ENCODE results near the gene JSRP1.
"Not testable (repeated sequence)": the region's sequence is repeated elsewhere in the genome, so short reads cannot be mapped to it uniquely, and the experiment has no call there.

The JSRP1 gene

DNA sequence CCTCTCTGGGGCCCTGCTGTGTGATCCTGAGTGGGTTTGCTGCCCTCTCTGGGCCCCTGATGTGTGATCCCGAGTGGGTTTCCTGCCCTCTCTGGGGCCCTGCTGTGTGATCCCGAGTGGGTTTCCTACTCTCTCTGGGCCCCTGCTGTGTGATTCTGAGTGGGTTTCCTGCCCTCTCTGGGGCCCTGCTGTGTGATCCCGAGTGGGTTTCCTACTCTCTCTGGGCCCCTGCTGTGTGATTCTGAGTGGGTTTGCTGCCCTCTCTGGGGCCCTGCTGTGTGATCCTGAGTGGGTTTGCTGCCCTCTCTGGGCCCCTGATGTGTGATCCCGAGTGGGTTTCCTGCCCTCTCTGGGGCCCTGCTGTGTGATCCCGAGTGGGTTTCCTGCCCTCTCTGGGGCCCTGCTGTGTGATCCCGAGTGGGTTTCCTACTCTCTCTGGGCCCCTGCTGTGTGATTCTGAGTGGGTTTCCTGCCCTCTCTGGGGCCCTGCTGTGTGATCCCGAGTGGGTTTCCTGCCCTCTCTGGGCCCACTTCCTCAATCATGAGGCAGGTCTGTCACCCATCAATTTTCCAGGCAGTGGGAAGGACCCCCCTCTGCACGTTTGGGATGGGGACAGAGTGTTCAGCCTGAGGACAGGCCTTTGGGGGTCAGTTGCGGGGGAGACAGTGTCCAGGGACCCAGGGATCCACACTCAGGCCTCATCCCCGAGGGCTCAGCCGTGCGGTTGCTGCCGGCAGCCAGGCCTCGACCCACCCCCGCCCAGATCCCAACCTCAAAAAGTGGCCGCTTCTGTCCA, 25.2 kb upstream of the JSRP1 start:
- Histone ChIP-seq H3K4me3 (replicated peaks; ENCODE audit: insufficient read depth, low read length) (peak overlapping the region; percentile 44), H3K27ac (replicated peaks) (peak overlapping the region; percentile 80)
- DNase-seq (ENCODE audit: low read depth in 1 of 2, low spot score in 1 of 2); H3K27me3 ChIP-seq (ENCODE audit: insufficient read depth, poor library complexity, severe bottlenecking): not testable (repeated sequence)
- TF ChIP-seq SPI1 (IDR thresholded peaks at IDR 0.05; ENCODE audit: borderline replicate concordance, low read depth) = peak; percentile 67

DNA sequence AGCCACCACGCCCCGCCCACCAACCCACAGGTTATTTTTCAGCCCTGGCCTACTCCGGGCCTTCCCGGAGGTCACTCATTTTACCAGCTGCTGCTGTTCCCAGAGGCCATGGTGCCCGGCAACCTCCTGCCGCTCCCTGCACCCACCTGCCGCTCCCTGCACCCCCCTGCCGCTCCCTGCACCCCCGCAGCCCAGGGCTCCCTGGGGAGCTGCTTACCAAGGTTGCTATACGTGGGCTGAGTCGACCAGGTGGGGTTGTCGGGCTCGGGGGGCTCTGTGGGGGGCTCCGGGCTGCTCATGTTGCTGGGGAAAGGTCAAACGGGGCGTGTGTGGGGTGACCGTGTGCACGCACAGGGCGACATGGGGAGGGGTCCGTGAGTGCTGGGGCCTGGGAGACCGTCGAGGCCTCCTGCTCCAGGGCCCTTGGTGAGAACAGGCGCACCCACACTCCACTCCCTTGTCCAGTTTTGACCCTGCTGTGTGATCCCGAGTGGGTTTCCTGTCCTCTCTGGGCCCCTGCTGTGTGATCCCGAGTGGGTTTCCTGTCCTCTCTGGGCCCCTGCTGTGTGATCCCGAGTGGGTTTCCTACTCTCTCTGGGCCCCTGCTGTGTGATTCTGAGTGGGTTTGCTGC, 24.5 kb upstream of the JSRP1 start:
- Histone ChIP-seq H3K27ac (replicated peaks) (no peak overlapping the region), H3K4me3 (replicated peaks; ENCODE audit: insufficient read depth, low read length) (no peak overlapping the region), H3K27me3 (ENCODE audit: insufficient read depth, poor library complexity, severe bottlenecking) (no peaks in the 10 kb centered on the region)
- TF ChIP-seq, protein P1, sequence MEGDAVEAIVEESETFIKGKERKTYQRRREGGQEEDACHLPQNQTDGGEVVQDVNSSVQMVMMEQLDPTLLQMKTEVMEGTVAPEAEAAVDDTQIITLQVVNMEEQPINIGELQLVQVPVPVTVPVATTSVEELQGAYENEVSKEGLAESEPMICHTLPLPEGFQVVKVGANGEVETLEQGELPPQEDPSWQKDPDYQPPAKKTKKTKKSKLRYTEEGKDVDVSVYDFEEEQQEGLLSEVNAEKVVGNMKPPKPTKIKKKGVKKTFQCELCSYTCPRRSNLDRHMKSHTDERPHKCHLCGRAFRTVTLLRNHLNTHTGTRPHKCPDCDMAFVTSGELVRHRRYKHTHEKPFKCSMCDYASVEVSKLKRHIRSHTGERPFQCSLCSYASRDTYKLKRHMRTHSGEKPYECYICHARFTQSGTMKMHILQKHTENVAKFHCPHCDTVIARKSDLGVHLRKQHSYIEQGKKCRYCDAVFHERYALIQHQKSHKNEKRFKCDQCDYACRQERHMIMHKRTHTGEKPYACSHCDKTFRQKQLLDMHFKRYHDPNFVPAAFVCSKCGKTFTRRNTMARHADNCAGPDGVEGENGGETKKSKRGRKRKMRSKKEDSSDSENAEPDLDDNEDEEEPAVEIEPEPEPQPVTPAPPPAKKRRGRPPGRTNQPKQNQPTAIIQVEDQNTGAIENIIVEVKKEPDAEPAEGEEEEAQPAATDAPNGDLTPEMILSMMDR (IDR thresholded peaks at IDR 0.05; ENCODE audit: insufficient read depth, low read length) = no peak
- no peak for TF ChIP-seq GABPA (IDR thresholded peaks at IDR 0.05; ENCODE audit: low read depth)
- no peak for TF ChIP-seq SPI1 (IDR thresholded peaks at IDR 0.05; ENCODE audit: borderline replicate concordance, low read depth)
- DNase-seq (ENCODE audit: low read depth in 1 of 2, low spot score in 1 of 2) = no peak

DNA sequence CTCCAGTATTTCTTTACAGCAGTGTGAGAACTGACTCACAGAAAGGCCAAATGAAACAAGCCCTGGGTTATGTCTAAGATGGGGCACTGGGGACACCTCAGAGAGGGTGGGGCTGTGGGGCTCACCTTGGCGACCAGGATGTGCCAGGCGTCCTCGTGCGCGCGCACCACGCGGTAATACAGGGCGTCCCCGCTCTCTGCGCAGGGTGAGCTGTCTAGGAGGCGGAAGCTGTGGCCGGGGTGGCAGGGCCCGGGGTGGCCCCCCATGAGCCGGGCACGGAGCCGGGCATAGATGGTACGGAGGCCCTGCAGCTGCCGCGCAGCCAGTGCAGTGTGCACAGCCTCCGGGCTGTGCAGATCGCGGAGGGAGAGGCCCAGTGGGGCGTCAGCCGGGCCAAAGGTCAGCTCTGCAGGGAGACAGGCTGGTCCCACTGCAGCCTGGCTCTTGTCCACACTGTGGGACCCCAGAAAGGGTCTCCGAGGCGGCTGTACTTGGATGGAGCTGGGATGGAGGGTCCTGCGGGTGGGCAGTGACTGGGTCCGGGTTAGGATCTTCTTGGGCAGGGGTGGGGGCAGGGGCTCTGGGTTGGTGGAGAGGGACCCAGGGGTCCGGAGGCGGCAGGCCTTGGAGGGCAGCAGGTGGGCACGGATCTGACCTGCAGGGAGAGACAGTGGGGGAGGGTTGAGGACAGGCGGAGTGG, 22.4 kb upstream of the JSRP1 start:
- TF ChIP-seq POLR2AphosphoS5 (IDR thresholded peaks at IDR 0.05; ENCODE audit: low read depth) (0 out of 2 replicates have a peak, but pooled peaks have one; percentile 23), SPI1 (IDR thresholded peaks at IDR 0.05; ENCODE audit: borderline replicate concordance, low read depth) (no peak), GABPA (IDR thresholded peaks at IDR 0.05; ENCODE audit: low read depth) (no peak)
- TF ChIP-seq, protein P1 (IDR thresholded peaks at IDR 0.05; ENCODE audit: insufficient read depth, low read length) = no peak
- TF ChIP-seq, protein P2, sequence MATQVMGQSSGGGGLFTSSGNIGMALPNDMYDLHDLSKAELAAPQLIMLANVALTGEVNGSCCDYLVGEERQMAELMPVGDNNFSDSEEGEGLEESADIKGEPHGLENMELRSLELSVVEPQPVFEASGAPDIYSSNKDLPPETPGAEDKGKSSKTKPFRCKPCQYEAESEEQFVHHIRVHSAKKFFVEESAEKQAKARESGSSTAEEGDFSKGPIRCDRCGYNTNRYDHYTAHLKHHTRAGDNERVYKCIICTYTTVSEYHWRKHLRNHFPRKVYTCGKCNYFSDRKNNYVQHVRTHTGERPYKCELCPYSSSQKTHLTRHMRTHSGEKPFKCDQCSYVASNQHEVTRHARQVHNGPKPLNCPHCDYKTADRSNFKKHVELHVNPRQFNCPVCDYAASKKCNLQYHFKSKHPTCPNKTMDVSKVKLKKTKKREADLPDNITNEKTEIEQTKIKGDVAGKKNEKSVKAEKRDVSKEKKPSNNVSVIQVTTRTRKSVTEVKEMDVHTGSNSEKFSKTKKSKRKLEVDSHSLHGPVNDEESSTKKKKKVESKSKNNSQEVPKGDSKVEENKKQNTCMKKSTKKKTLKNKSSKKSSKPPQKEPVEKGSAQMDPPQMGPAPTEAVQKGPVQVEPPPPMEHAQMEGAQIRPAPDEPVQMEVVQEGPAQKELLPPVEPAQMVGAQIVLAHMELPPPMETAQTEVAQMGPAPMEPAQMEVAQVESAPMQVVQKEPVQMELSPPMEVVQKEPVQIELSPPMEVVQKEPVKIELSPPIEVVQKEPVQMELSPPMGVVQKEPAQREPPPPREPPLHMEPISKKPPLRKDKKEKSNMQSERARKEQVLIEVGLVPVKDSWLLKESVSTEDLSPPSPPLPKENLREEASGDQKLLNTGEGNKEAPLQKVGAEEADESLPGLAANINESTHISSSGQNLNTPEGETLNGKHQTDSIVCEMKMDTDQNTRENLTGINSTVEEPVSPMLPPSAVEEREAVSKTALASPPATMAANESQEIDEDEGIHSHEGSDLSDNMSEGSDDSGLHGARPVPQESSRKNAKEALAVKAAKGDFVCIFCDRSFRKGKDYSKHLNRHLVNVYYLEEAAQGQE (IDR thresholded peaks at IDR 0.05; ENCODE audit: insufficient replicate concordance, low read depth) = no peak
- Histone ChIP-seq H3K27me3 (ENCODE audit: insufficient read depth, poor library complexity, severe bottlenecking) (no peaks in the 10 kb centered on the region), H3K4me3 (replicated peaks; ENCODE audit: insufficient read depth, low read length) (no peak overlapping the region), H3K27ac (replicated peaks) (no peak overlapping the region)
- no peak for DNase-seq (ENCODE audit: low read depth in 1 of 2, low spot score in 1 of 2)

DNA sequence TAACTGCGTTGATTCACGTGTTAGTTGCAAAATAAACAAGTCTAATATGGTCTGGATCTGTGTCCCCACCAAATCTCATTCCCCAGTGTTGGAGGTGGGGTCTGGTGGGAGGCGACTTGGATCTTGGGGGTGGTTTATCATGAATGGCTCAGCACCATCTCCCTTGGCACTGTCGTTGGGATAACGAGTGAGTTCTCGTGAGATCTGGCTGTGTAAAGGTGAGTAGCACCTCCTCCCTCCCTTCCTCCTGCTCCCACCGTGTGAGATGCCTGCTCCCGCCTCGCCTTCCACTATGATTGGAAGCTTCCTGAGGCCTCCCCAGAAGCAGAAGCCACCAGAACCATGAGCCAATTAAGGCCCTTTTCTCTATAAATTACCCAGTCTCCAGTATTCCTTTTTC, 20.9 kb upstream of the JSRP1 start:
- Histone ChIP-seq H3K27me3 (ENCODE audit: insufficient read depth, poor library complexity, severe bottlenecking) (no peaks in the 10 kb centered on the region), H3K4me3 (replicated peaks; ENCODE audit: insufficient read depth, low read length) (no peak overlapping the region), H3K27ac (replicated peaks) (no peak overlapping the region)
- no peak for DNase-seq (ENCODE audit: low read depth in 1 of 2, low spot score in 1 of 2)
- TF ChIP-seq POLR2AphosphoS5 (IDR thresholded peaks at IDR 0.05; ENCODE audit: low read depth) (peak; percentile 10; the same call in 1 of the 2 replicates), SPI1 (IDR thresholded peaks at IDR 0.05; ENCODE audit: borderline replicate concordance, low read depth) (no peak)

DNA sequence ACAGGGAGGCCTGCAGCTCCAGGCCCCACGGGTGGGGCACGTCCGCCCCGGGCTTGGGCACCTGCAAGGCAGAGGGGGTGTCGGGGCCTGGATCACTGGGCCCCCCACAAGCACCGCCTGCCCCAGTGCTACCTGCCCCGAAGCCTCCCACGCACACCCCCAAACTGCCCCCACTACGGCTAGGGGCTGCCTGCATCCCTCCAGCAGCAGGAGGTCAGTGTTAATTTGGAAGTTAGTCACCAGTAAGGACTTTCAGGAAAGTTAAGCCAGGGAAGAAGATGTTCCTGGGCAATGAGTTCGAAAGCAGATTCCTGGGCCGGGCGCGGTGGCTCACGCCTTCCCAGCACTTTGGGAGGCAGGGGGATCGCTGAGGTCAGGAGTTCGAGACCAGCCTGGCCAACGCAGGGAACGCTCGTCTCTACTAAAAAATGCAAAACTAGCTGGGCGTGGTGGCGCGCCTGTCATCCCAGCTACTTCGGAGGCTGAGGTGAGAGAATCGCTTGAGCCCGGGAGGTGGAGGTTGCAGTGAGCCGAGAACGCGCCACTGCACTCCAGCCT, 20.3 kb upstream of the JSRP1 start:
- Histone ChIP-seq H3K27ac (replicated peaks) (no peak overlapping the region), H3K27me3 (ENCODE audit: insufficient read depth, poor library complexity, severe bottlenecking) (no peaks in the 10 kb centered on the region), H3K4me3 (replicated peaks; ENCODE audit: insufficient read depth, low read length) (no peak overlapping the region)
- DNase-seq (ENCODE audit: low read depth in 1 of 2, low spot score in 1 of 2) = no peak
- TF ChIP-seq GABPA (IDR thresholded peaks at IDR 0.05; ENCODE audit: low read depth) (no peak), SPI1 (IDR thresholded peaks at IDR 0.05; ENCODE audit: borderline replicate concordance, low read depth) (no peak), POLR2AphosphoS5 (IDR thresholded peaks at IDR 0.05; ENCODE audit: low read depth) (no peak)
- TF ChIP-seq, protein P2 (IDR thresholded peaks at IDR 0.05; ENCODE audit: insufficient replicate concordance, low read depth) = no peak
- TF ChIP-seq, protein P1 (IDR thresholded peaks at IDR 0.05; ENCODE audit: insufficient read depth, low read length) = no peak
